LoVo (cell line): ENCODE data around the gene AUTS2.
A peak's percentile ranks its signal among the peaks of the same experiment; 100 is the strongest.

ENCODE experiments used
- DNase-seq: peaks from one replicate; pipeline ENCODE4 v3.0.0-alpha.2; 2016; ENCODE audit warnings: low spot score

Gene AUTS2

DNA sequence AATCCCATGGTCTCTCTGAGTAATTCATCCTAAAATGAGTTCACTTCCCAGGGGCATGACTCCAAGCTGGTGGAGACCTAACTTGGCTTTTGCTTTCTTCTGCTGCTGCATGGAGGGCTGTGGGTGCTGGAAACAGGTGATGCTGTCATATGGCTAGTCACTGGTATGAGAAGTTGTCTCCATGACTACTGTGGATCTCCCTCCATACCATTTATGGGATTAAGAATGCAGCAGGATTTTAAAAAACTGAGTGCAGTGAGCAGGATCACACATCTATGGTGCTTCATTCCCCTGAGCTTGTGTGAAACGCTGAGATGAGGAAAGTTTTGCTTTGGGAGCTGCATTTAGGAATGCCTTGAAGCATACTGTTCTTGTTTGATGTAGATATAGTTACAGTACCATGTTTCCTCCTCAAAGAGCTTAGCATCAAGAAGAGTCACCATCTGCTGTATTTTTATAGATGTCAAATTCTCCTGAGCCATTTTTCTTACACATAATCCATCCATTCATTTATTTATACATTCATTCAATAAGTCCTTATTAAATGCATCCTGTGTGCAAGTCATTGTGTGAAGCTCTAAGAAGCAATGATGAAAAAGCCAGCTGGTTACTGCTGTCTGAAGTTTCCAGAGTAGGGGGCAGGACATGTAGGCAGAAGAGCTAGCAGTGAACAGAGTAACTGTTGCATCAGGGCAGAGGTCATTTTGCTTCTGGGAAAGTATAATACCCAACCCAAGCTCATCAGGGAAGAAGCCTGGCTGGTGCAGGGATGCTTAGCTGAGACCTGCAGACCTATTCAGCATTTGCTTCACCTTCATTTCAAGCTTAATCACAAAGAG lies 534.8 kb downstream of the AUTS2 start:
- no peak for DNase-seq

- no peak for DNase-seq
Measured at GRCh38 chr7:70134029-70134770, 535.9 kb downstream of the AUTS2 start.

GRCh38 chr7:70135656-70136055 lies 537.4 kb downstream of the AUTS2 start:
- no peak for DNase-seq

DNA sequence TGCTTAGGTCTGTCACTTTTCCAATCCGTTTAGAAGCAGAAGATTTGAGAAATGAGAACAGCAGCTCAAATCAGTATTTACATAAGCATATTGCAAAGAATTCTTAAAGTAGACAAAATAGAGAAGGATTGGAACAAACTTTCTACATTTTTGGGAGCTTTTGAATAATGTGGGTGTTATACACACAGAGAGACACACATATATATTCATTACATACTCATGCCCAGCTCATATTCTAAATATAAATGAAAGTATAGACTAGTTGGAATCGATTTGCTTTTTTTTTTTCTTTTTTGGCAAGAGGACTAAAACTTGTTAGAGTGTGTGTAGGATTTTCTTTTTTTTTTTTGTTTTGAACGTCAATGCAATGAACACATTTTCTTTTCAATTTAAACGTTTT lies 538.9 kb downstream of the AUTS2 start:
- no peak for DNase-seq

GRCh38 chr7:70142247-70142932 lies 544.1 kb downstream of the AUTS2 start:
- DNase-seq, result no peak

- no peak for DNase-seq
Measured at GRCh38 chr7:70143075-70144044, 545.1 kb downstream of the AUTS2 start.

GRCh38 chr7:70148997-70149396 lies 550.7 kb downstream of the AUTS2 start:
- DNase-seq, result no peak

DNA sequence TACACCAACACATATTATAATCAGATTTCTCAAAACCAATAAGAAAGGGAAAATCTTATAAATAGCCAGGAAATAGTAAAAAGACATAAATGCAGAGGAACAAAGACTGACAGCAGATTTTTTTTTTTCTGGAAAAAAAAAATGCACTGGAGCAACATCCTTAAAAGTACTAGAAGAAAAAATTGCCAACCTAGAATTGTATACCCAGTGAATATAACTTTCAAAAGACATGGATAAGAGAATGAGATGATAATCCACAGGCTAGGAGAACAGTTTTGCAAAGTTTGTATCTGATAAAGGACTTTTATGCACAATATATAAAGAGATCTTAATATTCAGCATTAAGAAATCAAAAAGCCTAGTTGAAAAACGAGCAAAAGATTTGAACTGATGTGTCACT lies 554.0 kb downstream of the AUTS2 start:
- DNase-seq, result no peak

DNA sequence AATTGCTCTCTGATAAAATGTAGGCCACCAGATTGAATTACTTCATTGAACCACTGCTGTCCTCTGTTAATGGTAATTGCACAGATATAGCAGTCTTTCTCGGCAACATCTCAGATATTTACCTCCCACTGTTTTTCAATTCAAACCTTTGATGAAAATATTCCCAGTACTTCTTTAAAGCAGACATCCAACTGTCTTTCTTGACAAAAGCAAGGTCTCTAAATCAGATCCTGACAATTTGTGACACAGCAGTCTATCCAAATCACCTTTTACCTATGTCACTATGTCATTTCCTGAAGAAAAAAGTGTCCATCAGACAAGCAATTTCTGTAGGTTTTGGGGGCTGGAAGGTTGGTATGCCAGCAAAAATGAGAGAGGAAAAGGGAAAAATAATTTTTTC lies 555.7 kb downstream of the AUTS2 start:
- no peak for DNase-seq

DNA sequence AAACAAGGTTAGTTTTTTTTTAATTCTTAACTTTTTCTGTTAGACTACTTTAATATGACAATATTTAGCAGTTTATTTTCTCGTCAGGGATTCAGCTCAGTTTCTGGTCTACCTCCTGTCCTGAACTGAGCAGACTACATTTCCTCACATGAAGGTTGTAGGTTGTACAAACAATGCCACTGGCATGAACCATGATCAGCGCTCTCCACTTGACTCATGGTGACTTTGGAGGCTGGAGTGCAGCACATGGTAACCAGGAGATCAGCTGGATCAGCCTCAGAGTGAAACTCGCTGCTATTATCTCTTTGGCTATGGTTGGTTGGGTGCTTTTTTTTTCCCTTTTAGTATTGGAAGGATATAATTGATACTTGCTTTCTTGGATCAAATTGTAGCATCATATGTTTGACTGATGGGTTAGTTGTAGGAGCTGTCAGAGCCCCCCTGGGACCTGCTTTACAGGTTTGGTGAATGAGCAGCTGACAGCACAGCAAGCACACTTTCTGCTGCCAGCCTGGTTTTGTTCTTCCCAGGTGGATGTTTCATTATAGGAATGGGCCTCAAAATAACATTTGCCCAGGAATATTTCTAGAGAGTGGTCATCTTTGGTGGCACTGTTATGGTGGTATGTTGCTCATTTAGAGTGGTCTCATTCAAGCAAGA lies 556.4 kb downstream of the AUTS2 start:
- DNase-seq, result no peak

GRCh38 chr7:70156057-70156456 lies 557.8 kb downstream of the AUTS2 start:
- no peak for DNase-seq

DNA sequence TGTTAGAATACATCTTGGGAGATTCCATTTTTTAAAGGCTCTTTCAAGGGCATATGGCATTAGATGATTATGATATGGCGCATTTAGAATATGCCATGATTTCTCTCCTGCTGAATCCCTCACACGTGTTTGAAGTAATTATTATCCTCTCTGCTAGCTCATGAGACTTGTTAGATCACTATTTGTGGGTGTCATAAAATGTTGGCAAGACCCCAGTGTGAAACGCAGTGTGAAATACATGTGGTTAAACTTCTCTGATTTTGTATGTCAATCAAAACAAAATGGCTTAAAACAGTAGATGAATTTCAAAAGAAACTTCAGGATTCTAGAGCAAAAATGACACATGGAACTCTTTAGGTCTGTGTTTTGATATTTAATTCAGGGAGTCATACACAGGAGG lies 560.8 kb downstream of the AUTS2 start:
- no peak for DNase-seq

- no peak for DNase-seq
Measured at GRCh38 chr7:70165477-70166170, 567.3 kb downstream of the AUTS2 start.

DNA sequence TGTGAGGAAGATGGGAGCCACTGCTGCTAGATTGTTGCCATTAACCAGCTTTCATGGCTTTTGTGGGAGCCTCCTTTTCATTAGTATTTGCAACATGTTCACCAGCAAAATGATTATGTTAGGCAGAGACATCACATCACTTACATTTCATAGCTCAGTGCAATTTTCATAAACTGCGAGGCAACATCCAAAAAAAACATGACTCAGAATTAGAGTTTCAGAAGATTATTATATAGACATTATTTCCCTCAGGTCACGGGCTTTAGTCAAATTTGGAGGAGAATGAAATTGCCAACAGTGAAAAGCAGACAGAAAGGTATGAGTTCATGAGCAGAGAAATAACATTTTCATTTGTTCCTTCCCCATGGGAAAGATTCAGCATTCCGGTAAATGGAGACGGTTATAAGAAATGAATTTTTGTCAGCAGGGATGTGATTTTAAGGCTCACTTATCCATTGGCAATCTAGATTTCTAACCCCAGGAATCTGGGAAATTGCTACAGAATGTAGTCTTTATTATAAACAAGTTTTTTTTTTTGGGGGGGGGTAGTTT lies 573.2 kb downstream of the AUTS2 start:
- DNase-seq, result no peak

GRCh38 chr7:70177166-70177565 lies 578.9 kb downstream of the AUTS2 start:
- no peak for DNase-seq

- DNase-seq, result no peak
Measured at GRCh38 chr7:70178211-70178610, 579.9 kb downstream of the AUTS2 start.

- DNase-seq, result peak; percentile 96
Measured at GRCh38 chr7:70178787-70179186, 580.5 kb downstream of the AUTS2 start.

DNA sequence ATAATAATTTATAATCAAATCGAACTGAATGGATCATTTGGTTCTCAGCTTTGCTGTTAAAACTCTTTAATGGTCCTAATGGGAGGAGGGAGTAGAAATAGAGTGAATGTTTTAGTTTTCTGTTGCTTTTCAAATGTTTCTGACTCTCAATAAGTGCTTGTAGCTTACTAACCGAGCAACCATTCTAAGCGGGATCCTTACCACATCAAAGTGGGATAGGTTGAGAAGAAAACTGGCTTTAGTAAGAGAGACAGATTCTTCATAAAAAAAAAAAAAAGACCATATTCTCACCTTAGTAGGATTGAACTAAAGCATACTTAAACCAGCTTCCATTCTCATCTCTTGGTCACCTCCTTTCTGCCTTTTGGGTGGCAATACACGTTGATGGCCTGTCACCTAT lies 584.2 kb downstream of the AUTS2 start:
- DNase-seq, result no peak

DNA sequence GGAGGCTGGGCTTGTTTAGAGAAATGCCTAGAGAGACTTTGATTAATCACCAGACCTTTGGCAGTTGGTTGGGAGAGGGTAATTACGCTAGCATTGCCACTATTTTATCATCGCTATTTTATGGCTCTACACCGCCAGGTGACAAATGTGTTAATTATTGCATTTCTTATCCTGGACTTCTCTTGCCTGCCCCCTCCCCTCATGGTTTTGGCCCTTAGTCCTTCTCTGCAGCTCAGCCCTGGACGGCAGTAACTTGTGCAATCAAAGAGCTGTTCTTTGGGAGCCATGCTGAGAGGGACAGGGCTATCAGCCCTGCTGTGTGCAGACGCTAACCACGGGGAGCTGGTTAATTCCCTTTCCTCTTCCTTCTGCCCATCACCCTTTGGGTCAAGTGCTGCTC lies 585.0 kb downstream of the AUTS2 start:
- no peak for DNase-seq
